GM18951 (cell line): ENCODE data around the gene PCYOX1L.

Experiments used
- POLR2A ChIP-seq: IDR thresholded peaks from 4 replicates; pipeline ENCODE4 v1.6.1; 2011; ENCODE audit warnings: mild to moderate bottlenecking; ENCODE audit not compliant: insufficient read length, insufficient read depth; ENCODE audit errors: extremely low read depth
- in situ Hi-C: fragments of 300-500 bp; cut with MboI; formaldehyde crosslinking; loops from one replicate; pipeline ENCODE4 v1.12.0; 2022; ENCODE audit warnings: low sequenced_read_pairs, mixed read lengths, inconsistent platforms; ENCODE audit not compliant: unreplicated experiment

Gene PCYOX1L

DNA sequence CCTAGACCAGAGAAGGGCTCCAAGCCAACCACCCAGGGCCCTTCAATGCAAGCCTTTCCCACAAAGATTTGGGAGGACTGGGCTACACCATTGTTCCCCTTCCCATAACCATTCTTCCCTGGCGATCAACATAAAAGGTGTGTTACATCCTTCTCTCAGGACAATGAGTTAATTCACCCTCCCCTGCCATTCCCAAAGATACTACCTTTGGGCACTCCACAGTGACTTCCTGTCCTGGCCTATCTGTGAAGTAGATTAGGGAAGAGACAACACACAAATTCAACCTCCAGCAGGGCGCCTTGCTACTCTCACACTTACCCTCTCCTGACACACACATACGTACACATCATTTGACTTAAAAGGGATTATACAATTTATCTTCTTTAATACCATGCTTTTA lies 44.4 kb downstream of the PCYOX1L start:
- in situ Hi-C loops = no loop called here
- TF ChIP-seq POLR2A = no peak

- TF ChIP-seq POLR2A = no peak
- in situ Hi-C loops = no loop called here
These were observed 46.3 kb downstream of the PCYOX1L start for GRCh38 chr5:149403923-149404745.

- TF ChIP-seq POLR2A = no peak
- in situ Hi-C loops = no loop called here
These were observed 47.1 kb downstream of the PCYOX1L start for GRCh38 chr5:149404746-149405549.

DNA sequence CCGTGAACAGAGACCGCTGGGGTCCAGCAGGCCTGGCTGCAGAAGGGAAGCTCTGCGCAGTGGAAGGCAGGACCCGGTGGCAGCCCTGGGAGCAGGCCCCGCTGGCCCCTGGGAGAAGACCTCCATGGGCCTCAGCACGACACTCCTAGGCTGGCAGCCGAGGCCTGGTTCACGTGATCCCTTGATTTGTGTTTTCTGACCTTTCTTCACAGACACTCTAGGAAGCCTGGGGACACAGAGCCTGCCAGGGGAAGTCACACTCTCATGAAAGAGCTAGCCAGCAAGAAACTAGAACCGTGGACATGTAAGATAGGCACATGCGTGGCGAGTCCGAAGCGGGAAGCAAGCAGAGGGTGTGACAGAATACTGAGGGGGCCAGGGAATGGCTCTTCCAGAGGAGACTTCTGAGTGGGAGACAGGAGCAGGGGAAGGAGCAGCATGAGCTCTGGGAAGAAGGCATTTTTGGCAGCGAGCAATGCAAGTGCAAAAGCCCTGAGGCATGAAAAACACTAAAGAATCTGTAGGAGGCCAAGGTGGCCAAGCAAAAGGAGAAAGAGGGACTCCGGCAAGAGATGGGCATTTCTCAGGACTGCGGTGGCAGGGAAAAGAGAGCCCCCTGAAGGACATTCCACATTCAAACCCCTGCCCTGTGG lies 47.8 kb downstream of the PCYOX1L start:
- in situ Hi-C loops = no loop called here
- no peak for TF ChIP-seq POLR2A

- in situ Hi-C loops = no loop called here
These were observed 48.5 kb downstream of the PCYOX1L start for GRCh38 chr5:149406203-149406978.

DNA sequence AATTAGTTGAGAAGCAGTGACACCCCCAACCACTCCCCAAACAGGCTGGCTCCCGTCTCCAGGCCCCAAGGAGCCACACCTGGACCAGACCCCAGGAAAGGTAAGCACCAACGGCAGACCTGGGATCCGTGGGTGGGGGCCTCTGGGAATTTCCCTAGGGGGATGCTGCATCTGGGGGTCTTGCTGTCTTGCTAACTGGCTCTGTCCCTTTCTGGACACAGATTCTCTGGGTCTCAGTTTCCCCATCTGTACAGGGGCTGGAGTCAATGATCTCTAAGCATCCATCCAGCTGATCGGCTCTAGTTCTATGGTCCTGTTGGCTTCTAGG lies 49.1 kb downstream of the PCYOX1L start:
- in situ Hi-C loops = no loop called here
- TF ChIP-seq POLR2A = no peak

More at GRCh38 chr5:149406203-149406978, 48.5 kb downstream of the PCYOX1L start:
- no peak for TF ChIP-seq POLR2A

DNA sequence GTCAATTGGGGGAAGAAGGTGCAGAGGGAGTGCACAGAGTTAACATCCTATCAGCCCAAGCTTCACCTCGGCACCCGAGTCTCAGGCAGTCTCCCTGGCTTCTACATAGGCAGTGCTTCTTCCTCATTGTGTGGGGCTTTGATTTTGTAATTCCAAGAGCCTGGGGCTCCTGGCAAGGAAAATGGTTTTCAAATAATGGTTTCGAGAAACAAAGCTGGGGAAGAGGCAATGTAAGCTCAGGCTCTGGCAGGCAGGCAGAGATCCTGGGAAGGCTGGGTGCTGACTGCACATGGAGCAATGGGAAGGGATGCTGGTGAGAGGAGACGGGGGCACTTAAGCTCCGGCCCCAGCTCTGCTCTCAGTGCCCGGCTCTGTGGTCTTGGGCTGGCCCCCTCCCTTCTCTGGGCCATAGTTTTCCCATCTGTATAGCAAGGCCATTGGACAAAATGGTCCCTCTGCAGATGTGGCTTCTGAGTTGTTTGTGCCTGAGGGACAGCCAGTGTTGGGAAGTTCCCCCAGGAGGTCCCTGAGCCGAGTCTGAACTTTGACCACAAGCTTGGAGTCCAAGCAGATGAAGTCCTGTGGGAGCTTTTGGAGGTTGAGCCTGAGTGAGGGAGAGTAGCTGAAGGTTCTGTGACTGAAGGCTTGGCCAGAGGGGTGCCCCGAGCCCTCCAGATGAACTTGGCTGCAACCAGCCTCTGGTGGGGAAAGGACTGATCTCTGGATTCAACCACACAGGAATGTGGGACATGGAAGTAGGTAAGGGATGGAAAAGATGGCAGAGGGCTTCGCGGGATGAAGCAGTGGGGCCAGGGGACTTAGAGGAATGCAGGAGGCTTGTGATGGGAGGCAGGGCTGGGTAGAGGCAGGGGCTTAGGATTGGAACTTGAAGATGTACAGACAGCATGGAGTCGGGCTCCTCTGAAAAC lies 49.7 kb downstream of the PCYOX1L start:
- in situ Hi-C loops = no loop called here
- no peak for TF ChIP-seq POLR2A

- in situ Hi-C loops = no loop called here
These were observed 50.6 kb downstream of the PCYOX1L start for GRCh38 chr5:149408252-149409099.

GRCh38 chr5:149409268-149409948 lies 51.6 kb downstream of the PCYOX1L start:
- TF ChIP-seq POLR2A = no peak
- in situ Hi-C loops = no loop called here

More at GRCh38 chr5:149408252-149409099, 50.6 kb downstream of the PCYOX1L start:
- TF ChIP-seq POLR2A = no peak

DNA sequence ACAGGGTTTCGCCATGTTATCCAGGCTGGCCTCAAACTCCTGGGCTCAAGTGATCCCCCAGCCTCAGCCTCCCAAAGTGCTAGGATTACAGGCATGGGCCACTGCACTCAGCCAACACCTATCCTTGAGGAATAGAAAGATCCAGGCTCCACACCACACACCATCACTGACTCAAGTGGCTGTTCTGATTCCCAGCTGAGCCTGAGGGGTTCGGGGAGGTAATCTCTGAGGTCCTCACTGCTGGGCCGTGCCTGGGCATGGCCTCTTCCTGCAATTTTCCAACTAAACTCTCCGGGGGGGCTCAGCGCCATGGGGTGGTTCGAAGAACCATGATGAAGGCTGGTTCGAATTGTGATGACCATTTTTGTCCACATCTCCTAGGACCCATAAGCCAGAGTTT lies 52.2 kb downstream of the PCYOX1L start:
- in situ Hi-C loops = no loop called here
- TF ChIP-seq POLR2A = no peak

DNA sequence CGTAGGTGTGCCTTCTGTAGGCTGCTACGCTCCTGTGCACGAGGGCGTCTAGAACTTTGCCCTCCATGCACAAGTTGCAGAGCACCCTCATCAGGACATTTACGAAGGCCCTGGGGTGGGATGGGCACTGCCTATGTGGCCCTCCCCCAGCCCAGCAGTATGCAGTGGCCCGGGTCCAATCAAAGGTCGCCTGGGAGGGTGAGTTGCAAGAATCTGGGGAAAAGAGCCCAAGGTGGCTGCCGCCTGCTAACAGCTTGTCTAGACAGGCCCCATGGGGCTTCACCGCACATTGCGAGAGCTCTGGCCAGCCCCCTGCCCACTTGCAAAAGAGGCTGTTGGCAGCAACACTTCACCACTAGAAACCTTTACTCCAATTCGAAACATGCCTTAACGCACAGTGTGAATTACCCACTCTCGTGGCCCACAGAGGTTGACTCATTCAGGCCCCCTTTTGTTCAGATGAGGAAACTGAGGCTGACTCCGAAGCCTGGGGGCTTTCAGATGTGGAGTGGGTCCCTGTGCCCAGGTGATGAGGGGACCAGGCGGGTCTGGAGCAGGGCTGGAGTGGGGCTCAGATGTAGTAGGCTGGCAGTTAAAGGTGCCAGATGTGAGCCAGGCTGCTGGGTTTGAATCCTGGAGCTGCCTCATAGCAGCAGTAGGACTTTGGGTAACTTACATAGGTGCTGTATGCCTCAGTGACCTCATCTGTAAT lies 53.0 kb downstream of the PCYOX1L start:
- in situ Hi-C loops = no loop called here
- no peak for TF ChIP-seq POLR2A
